GM19193 (cell line): ENCODE data around the gene GFRA4.

Experiments
- POLR2A ChIP-seq: IDR thresholded peaks from 4 replicates; pipeline ENCODE4 v1.6.1; 2011; ENCODE audit not compliant: insufficient read depth, insufficient read length; ENCODE audit errors: extremely low read depth

GFRA4 gene

GRCh38 chr20:3658019-3658715 is 5.0 kb downstream of the GFRA4 start:
- no peak for TF ChIP-seq POLR2A

- no peak for TF ChIP-seq POLR2A
These were observed 8.1 kb downstream of the GFRA4 start for GRCh38 chr20:3655131-3655405.

GRCh38 chr20:3654326-3655130 is 8.7 kb downstream of the GFRA4 start:
- no peak for TF ChIP-seq POLR2A

GRCh38 chr20:3653921-3654320 is 9.3 kb downstream of the GFRA4 start:
- TF ChIP-seq POLR2A, result no peak

- TF ChIP-seq POLR2A, result no peak
These were observed 10.3 kb downstream of the GFRA4 start for GRCh38 chr20:3652676-3653596.

GRCh38 chr20:3652221-3652620 is 11.0 kb downstream of the GFRA4 start:
- TF ChIP-seq POLR2A, result no peak

- no peak for TF ChIP-seq POLR2A
These were observed 11.8 kb downstream of the GFRA4 start for GRCh38 chr20:3651204-3651962.

GRCh38 chr20:3648951-3649350 is 14.2 kb downstream of the GFRA4 start:
- TF ChIP-seq POLR2A, result no peak

- no peak for TF ChIP-seq POLR2A
These were observed 15.7 kb downstream of the GFRA4 start for GRCh38 chr20:3647473-3647872.

GRCh38 chr20:3646651-3647050 is 16.5 kb downstream of the GFRA4 start:
- no peak for TF ChIP-seq POLR2A

GRCh38 chr20:3646067-3646440 is 17.1 kb downstream of the GFRA4 start:
- TF ChIP-seq POLR2A, result no peak

- TF ChIP-seq POLR2A, result no peak
These were observed 17.7 kb downstream of the GFRA4 start for GRCh38 chr20:3645309-3646066.

GRCh38 chr20:3640259-3640658 is 22.9 kb downstream of the GFRA4 start:
- TF ChIP-seq POLR2A, result no peak

GRCh38 chr20:3635346-3635745 is 27.9 kb downstream of the GFRA4 start:
- no peak for TF ChIP-seq POLR2A
